ENCODE data around the gene HRH2.

The HRH2 gene

DNA sequence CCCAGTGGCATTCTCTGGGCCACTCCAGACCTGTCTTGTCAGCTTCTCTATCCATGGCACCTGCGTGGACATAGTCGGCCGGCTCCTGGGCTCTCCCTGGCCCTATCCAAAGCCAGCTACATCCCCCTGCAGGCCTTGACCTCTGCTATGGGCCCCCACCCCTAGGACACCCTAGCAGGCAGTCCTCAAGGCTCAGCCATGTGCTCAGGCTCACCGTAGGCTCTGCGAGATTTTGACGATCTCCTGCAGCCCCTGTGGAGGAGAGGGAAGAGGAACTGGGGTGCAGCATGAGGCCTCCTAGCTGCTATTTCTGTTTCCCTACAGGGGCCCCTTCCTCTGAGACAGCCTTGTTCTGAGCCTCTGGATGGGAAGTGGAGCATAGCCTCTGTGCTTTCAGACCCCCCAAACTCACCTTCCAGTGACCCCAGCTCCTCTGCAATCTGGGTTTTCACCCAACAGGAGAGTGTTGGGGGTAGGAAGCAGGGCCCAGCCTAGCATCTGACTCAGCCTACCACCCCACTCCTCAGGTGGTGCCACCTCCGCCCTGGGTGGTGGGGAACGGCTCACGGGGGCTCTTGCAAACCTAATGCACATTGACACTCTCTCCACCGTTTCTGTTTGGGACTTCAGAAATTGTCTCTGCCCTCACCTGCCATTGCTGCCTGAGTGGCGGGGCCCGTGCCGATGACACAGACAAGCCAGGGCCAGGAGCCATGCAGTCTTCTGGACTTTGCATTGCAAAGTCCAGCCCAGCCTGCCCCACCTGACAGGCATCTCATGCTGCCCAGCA lies 36.7 kb downstream of the HRH2 start:
- DNase-seq: no peak

DNA sequence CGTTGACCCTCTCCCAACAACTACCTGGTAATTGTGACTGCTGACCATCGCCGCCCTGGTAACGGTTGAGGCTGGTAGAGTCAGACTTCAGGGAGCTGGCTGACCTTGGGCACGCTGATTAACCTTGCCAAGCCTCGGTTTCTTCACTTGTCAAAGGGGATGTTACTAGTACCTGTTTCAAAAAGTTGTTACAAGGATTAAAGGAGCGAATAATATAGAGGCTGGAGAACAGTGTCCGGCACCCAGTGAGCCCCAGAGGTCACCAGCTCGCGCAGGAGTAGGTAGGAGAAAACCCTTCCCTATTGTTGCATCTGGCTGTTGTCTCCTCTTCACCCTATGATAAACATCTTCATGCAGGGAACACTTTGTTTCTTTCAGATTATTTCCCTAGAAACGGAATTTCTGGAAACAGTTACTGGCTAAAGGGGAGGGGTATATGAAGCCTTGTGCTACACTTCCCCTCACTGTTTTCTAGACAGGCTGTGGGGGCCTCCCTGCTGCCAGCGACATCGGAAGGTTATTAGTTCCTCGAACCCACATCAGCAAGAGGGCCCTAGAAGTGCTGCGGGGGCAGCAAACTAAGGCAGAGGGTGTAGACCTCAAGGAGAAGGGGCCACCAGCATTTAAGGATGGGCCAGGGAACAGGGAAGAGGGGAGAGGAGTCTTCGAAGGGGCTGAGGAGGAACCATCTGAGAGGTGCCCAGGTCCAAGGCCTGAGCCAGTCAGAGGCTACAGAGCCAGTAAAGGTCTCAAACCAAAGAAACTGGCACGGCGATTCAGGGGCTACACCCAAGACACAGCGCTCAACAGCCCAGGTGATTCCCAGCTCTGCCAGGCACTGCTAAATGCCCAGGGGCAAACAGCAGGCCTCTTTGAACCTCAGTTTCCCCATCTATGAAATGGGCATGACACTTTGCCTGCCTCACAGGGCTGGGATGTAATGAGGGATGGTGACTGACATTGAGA lies 37.6 kb downstream of the HRH2 start:
- no peak for DNase-seq

DNA sequence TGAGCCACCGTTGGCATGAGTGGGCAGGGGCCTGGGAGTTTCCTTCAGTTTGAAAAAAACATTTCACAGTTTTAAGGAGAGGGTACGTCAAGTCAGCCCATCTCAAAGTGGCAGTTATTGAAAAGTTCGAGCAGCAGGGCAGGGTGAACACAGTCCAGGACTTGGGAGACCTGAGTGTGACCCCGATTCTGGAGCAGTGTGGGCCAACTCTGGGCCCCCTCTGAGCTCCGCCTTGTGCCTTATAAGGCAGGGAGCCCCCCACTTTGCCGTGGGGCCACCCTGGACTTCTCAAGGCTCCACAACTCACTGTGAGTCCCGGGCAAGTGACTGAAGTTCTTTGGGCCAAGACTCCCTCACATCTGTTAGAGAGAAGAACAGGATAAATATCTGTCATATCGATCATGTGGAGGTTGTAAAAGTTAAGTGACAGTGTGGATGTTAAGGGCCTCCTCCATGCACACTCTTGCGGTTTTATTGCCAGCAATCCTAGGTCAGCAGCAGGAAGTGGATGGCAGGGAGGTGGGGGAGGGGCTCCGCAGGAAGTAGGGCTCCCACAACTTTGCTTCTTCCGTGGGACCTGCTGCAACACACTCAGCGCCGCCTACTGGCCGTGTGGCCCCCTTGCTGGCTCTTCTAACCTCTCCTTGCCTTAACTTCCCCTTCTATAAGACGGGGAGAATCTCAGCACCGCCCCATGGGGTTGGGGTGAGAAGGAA lies 38.4 kb downstream of the HRH2 start:
- no peak for DNase-seq

DNA sequence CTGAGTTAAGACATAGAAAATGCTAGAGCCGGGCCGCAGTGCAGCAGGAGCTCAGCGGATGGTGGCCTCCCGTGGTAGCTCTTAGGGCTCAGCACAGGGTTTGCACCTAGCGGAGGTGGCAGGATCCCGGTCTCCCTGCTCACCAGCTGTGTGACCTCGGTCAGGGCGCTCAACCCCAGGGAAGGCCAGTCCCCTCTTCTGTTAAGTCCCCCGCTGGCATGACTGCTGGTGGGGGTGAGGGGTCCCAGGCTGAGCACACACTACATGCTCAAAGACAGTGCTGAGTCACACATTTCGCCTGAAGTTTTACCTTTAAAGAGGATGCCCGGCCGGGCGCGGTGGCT lies 39.0 kb downstream of the HRH2 start:
- DNase-seq: no peak

DNA sequence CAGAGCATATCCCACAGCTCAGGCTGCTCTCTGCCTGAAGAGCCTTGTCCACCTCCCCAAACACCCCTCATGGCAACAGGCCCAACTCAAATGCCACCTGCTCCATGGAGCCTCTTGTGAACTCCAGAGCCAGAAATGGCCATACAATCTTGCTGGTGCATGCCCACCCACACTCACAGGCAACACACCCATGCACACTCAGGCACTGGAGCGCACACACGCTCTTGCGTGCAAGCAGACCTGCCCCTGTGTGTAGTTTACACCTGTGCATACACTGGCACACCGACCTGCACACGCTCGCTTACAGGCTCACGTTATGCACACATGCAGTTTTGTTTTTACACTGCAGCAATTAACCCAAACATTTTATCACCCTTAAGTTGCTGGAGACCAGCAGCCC lies 40.0 kb downstream of the HRH2 start:
- DNase-seq: no peak

DNA sequence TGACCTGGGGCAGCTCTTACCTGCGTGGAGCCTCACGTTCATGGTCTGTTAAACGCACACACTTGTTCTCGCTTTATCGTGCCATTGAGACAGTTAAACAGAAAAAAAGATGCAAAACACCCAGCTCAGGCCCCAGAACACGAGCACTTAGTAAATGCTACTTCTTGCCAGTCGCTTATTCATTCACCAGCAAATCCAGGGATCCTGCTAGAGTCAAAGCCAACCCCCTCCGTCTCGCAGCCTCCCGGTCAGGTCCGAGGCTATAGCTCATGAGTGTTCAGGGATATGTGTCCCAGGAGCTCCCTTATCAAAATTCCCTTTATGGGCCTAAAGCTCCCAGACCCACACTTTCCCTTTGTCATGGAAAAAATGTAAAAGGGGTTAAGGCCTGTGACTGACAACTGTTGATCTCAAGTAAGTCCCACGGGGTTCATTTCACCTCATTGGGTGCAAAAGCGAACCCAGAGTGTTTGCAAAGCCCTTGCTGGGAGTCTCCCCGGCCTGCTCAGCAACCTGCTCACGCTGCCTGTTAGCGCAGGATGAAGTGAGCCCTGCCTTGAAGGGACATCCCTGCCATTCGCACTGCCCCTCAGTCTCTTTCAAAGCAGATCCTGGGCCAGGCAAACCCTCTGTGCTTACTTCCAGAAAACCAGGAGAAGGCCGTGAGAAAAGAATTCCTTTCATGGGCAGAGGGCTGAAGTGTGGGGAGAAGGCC lies 40.7 kb downstream of the HRH2 start:
- no peak for DNase-seq

DNA sequence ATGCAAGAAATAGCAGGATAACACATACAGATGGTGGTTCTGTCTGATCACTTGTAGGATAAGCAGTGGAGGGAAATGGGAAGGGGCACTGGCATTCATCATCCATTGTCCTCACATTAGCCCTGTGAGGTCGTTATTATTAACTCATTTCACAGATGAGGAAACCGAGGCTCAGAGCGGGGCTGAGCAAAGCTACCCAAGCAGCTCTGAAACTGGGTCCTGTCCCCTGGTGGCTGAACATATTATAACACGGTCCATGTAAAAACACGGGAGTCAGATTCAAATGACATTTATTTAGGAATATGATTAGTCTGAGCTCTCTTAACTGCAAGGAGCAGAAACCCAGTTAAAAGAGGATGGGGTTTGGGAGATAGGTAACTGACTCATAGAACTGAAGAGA lies 43.1 kb downstream of the HRH2 start:
- DNase-seq: no peak

DNA sequence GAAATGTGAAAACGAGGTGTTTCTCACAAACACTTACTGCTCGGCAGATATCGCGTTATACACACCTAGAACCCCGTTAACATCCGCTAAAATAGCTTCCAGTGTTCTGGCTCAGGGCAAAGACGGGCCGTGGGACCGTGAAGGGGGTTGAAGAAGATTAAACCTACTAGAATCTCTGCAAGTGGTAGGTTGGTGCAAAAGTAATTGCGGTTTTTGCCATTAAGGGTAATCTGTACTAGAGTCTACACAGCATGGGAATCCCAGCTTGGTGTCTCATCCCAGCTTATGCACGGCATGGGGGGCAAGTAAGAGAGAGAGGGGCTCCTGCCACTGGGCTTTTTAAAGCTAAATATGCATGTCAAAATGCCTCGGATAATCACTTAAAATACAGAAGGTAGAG lies 43.9 kb downstream of the HRH2 start:
- no peak for DNase-seq

DNA sequence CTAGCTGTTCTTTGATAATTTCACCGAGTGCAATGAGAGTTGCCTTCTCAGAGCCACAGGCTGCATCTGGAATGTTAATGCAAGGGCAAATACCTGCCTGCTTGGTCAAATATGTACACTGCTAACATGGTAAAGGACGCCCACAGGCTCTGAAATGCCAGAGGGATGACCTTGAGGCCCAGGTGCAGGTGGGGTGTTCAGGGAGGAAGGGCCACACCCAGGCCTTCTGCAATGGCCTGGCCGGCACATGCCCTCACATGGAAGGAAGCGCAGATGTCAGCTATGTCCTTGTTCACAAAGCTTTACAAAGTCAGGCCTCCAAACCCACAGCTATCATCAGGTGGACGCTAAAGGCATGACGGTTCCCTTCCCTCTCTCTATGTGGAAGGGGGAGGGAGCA lies 48.6 kb downstream of the HRH2 start:
- DNase-seq: no peak

DNA sequence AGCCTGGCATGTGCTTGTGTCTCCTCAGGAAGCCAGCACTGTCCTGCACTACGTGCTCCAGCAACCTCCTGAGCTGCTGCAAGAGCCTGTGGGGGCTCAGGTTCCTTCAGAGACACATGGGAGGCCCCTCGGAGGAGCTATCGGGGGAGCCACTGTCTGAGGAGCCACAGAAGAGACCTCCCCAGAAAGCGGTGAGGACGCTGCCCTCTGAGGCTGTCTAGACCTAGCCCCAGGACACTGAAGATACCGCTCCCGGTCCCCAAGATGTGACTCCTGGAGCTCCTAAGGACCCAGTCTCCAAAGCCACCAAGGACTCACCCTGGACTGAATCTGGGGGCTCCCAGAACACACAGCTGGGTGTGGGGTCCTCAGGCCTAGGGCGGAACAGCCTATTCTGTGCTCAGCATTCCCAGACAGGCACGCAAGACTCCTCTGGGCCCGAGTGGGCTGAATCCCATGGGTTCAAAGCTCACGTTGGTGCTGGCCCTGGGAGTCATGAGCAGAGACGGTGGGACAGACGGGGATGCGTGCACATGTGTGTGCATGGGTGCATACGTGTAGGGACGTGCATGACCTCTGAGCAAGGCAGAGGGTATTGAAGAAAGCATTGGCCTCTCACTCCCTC lies 50.0 kb downstream of the HRH2 start:
- DNase-seq: no peak

DNA sequence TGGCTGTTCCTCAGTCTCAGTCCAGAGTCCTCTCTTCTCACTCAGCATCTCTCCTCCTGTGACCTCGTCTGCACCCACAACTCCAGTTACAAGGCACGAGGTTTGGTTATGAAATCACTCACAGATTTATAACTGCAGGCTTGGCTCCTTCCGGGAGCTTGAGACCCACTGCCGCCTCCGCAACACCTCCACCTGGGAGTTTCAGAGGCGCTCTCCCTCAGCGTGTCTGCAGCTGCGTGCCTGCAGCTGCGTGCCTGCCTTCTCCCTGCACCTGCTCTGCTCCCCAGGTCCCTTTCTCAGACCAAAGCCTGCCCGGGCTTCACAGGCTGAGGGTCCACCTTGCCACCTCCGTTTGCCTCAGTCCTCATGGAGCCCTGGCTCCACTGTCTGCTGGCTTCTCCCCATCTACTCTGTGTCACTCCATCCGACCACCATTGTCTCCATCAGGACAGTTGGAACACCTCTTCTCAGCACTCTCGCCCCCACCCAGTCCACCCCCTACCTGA lies 51.5 kb downstream of the HRH2 start:
- DNase-seq: no peak

DNA sequence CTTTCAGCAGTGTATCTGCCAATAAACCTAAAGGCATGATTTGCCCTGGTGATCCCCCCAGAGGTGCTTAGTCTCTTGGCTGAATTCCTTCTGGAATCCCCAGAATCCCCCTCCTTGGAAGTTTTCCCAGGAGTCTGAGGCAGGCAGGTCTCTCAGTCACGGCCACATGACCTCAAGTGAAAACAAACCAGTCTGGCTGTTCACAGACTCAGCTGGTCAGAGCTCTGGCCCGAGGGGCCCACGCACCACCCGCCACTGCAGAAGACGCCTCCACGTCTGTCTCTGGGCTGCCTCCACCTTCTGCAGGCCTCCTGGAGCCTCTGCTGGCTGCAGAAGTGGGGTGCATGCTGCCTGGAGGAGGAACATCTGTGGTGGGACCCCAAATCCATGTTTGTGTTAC lies 52.5 kb downstream of the HRH2 start:
- DNase-seq: no peak

DNA sequence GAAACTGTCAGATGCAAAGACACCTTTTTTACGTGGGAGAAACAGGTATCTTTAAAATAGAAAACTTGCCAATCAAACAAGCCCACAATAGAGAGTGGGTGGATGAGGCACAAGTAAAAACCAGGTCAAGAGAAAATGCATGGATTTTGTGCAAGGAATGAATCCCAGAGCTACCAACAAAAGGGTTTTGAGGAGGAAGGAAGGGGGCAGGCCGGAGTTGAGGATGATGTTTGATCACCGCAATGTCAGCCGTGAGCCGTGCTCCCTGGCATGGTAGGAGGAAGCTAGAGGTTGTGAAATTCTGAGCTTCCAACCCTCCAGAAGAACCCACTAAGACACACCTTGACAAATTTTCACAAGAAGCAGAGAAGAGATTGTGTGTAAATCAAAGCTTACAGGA lies 53.2 kb downstream of the HRH2 start:
- no peak for DNase-seq

DNA sequence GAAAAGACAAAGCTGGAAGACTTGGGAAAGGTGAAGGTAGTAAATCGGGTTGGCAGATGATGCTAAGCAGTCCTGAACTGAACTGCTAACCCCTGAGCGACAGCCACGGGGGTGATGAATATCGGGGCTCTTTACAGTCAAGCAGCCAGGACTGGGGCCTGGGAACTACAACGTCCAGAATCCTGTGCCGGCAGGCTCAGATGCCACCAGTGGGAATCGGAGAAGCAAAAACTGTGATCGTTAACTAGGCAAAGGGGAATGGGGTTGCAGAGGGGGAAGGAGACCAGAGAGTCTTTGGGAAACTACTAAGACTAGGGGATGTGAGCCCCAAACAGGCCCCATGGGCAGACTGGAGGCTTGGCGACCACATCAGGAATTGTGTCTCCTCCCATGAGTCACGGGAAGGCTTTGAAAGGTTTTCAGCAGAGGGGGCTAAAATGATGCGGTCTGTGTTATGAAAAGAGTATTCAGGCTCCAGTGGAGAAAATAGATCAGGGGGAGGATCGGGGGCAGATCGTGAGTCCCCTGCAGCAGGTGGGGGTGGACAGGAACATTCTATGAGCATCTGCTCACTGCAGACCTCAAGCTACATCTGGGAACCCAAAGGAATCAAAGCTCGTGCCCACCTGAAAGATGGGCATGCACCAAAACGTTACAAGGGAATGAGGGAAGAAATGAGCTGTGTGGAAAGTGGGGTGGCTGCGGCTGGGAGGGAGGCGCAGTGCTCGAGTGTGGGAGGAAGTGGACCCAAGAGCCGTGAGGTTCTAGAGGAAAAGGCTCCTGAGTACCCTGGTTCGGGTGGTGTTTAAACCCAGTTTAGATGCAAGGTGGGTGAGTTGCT lies 53.8 kb downstream of the HRH2 start:
- no peak for DNase-seq

DNA sequence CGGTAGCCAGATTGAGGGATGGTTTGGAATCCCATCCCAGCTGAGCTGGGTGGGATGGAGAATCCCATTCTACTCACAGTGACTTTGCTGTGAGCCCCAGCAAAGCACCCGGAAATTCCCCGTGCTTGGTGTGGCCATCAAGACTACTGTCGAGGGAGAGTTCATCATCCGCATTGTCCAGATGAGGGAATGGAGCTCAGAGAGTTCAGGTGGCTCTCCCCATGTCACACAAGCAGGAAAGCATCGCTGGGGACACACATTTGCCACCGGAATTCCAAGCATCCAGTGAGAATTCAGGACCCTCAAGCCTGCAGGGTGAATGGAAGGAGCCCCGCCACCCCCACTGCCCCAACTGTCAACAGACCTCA lies 54.4 kb downstream of the HRH2 start:
- DNase-seq: no peak

DNA sequence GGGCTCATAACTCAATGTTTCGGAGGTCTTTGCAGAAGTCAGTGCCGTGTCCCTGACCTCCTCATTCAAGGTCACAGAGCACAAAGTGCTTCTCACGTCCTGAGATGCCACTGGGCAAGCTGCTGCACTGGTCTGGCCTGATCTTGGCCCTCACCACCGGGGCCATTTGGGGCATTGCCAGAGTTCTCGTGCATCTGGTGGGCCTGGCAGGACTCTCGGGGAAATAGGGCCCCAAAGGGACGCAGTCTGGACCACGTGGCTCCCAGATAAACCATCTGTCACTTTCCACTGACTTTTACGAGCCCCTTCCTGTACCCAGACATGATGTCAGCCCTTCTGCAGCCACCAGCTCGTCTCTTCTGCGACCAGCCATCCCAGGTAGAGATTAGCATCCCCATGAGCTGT lies 54.8 kb downstream of the HRH2 start:
- no peak for DNase-seq

DNA sequence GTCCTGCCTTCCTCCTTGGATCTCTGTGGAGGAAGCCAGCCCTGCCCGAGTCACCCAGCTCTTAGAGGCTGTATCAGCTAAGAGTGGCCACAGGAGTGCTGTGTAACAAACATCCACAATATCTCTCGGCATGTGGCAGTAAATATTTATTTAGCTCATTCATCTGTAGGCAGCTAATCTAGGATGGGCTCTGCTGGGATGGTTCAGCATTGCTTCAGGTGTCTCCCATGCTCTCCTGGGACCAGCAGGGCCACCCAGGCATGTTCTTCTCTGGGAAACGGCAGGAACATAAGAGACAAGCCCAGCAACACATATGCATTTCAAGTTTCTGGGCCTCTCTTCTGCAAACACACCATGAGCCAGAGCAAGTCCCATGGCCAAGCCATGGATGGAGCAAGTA lies 56.1 kb downstream of the HRH2 start:
- no peak for DNase-seq

DNA sequence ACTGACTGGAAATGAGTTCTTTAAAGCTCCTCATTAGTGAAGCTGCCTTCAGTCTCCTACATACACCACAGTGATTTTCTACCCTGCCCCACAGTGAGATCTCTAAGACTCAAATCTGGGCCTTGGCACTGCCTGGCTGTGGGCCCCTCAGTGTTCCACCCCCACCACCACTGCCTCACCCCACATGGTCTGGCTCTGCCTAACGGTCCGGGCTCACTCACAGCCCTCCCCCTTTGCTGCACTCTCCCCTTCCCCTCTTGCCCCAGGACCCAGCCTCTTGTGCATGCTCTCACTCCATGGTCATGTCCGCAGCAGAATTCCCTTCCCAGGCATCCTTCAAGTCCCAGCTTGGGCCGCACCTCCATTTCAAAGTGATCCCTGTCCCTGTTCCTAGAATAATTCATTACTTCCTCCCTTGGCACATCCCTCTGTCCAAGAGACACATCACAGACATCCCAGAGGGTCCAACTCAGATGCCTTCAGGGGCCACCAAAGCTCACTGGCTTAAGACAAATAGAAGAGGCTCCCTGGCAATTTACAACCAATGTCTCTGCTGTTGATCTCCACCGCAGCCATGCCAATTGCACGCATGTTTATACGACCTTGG lies 56.7 kb downstream of the HRH2 start:
- no peak for DNase-seq

DNA sequence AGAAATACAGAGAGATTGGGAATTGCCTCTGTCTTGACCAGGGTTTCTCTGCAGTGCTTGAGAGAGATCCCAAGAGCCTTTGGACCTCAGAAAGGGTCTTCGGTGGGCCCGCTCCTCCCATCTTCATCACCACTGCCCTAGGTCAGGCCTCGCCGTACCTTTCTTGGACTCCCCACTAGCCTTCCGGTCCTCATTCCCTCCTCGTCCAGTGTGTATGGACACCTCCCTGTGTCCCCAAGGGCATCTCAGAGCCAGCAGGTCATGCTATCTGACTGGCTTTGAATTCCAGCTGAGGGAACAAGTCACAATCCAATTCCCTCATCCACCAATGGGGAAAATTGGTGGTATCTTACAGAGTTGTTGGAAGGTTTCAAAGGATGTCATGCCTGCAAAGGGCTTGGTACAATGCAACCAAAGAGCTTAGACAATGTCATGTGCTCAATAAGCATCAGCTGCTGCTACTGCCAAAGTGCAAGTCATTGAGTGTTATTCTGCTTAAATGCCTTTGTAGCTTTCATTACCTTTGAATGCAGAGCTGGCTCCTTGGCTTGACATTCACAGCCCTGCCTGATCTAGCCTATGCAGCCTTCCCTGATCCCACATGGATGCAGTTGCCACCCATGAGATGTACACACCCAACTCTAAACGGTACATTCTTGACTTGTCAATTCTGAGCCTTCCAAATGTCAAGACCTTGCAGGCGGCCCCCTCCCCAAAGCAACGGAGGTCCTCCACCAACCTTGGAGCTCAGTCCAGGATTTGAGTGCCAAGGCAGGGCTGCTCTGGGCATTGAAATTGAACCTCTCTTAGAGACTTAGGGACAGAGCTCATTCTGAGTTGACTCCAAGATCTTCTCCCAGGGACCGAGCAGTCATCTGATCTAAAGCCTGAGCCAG lies 58.0 kb downstream of the HRH2 start:
- no peak for DNase-seq

DNA sequence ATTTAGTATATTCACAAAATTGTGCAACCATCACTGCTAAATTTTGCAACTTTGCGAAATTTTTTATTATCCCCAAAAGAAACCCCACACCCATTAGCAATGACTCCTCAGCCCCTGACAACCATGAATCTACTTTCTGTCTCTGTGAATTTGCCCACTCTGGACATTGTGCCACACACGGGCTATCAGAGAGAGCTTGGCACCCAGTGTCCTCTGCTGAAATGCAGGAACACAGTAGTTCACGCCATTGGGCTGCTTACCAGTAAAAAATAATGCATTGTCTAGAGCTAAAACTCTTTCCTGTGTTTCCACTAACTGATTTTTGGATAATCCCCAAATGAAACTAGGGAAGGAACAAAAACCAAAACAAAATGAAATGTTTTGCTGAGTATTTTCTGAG lies 60.0 kb downstream of the HRH2 start:
- DNase-seq: no peak
